Muscle of arm (tissue), 14 donors: ENCODE measurements around the gene TMEM147. TPM values are rescaled to one million over a fixed set of nuclear protein-coding genes. Genes with fewer than 3 reads are reported as not detected.
A peak's percentile ranks its signal among the peaks of the same experiment; 100 is the strongest.

Experiments
- DNase-seq: peaks from one replicate; pipeline ENCODE4 v3.0.0-alpha.2; 2013
- long read RNA-seq, 11 donors: transcript quantifications; one replicate each; lab custom pipeline, GENCODE V29; 2026
- polyA plus RNA-seq, 12 donors: library from polyadenylated mRNA; unstranded; fragments of 120-200 nt; gene quantifications; one replicate each; pipeline ENCODE4 v1.2.1, GENCODE V29; 2013; ENCODE audit not compliant: insufficient read length in 12 of 12

TMEM147 gene
- 10 to 100 TPM in 11 of 12 donors, not detected in 1; 32.3 to 49.5 (median 40.0) TPM for polyA plus RNA-seq
- long read RNA-seq, donor 1, transcript TMEM147-201 (7 exons, 899 nt): major isoform, 45 of 100 reads
- long read RNA-seq, donor 1, transcript TMEM147-207 (2 exons, 1,783 nt): minor isoform, 6 of 100 reads
- long read RNA-seq, donor 1, partial matches to known transcripts: 41 of 100 reads
- long read RNA-seq, donor 1, other reads (novel, unspliced or antisense): 0 of 100 reads
- long read RNA-seq, donor 2, transcript TMEM147-201 (7 exons, 899 nt): major isoform, 59 of 84 reads
- long read RNA-seq, donor 2, partial matches to known transcripts: 19 of 84 reads
- long read RNA-seq, donor 2, other reads (novel, unspliced or antisense): 0 of 84 reads
- long read RNA-seq, donor 3, transcript TMEM147-201 (7 exons, 899 nt): major isoform, 9 of 29 reads
- long read RNA-seq, donor 3, partial matches to known transcripts: 16 of 29 reads
- long read RNA-seq, donor 3, other reads (novel, unspliced or antisense): 0 of 29 reads
- long read RNA-seq, donor 4, transcript TMEM147-201 (7 exons, 899 nt): major isoform, 10 of 12 reads
- long read RNA-seq, donor 4, partial matches to known transcripts: 0 of 12 reads
- long read RNA-seq, donor 4, other reads (novel, unspliced or antisense): 0 of 12 reads
- long read RNA-seq, donor 5, transcript TMEM147-201 (7 exons, 899 nt): major isoform, 50 of 79 reads
- long read RNA-seq, donor 5, partial matches to known transcripts: 22 of 79 reads
- long read RNA-seq, donor 5, other reads (novel, unspliced or antisense): 0 of 79 reads
- long read RNA-seq, donor 6, transcript TMEM147-201 (7 exons, 899 nt): major isoform, 24 of 40 reads
- long read RNA-seq, donor 6, partial matches to known transcripts: 14 of 40 reads
- long read RNA-seq, donor 6, other reads (novel, unspliced or antisense): 0 of 40 reads
- long read RNA-seq, donor 7, transcript TMEM147-201 (7 exons, 899 nt): major isoform, 13 of 28 reads
- long read RNA-seq, donor 7, partial matches to known transcripts: 12 of 28 reads
- long read RNA-seq, donor 7, other reads (novel, unspliced or antisense): 0 of 28 reads
- long read RNA-seq, donor 8, transcript TMEM147-201 (7 exons, 899 nt): major isoform, 35 of 61 reads
- long read RNA-seq, donor 8, partial matches to known transcripts: 19 of 61 reads
- long read RNA-seq, donor 8, other reads (novel, unspliced or antisense): 0 of 61 reads
- long read RNA-seq, donor 9, transcript TMEM147-201 (7 exons, 899 nt): major isoform, 21 of 47 reads
- long read RNA-seq, donor 9, partial matches to known transcripts: 19 of 47 reads
- long read RNA-seq, donor 9, other reads (novel, unspliced or antisense): 0 of 47 reads
- long read RNA-seq, donor 10, transcript TMEM147-201 (7 exons, 899 nt): major isoform, 32 of 69 reads
- long read RNA-seq, donor 10, partial matches to known transcripts: 26 of 69 reads
- long read RNA-seq, donor 10, other reads (novel, unspliced or antisense): 0 of 69 reads
- long read RNA-seq, donor 11, transcript TMEM147-201 (7 exons, 899 nt): major isoform, 40 of 70 reads
- long read RNA-seq, donor 11, partial matches to known transcripts: 24 of 70 reads
- long read RNA-seq, donor 11, other reads (novel, unspliced or antisense): 0 of 70 reads

GRCh38 chr19:35545001-35545854 is at the start of gene TMEM147:
TMEM147 (plus strand) TSS chr19:35545626; CDS start chr19:35545740, 114 bp downstream.
- peak; percentile 90 for DNase-seq

GRCh38 chr19:35497406-35497805 is 48.0 kb upstream of the TMEM147 start:
- no peak for DNase-seq

- DNase-seq: no peak
Measured at GRCh38 chr19:35498220-35498619, 47.2 kb upstream of the TMEM147 start.

- DNase-seq: no peak
Measured at GRCh38 chr19:35498984-35499527, 46.4 kb upstream of the TMEM147 start.

DNA sequence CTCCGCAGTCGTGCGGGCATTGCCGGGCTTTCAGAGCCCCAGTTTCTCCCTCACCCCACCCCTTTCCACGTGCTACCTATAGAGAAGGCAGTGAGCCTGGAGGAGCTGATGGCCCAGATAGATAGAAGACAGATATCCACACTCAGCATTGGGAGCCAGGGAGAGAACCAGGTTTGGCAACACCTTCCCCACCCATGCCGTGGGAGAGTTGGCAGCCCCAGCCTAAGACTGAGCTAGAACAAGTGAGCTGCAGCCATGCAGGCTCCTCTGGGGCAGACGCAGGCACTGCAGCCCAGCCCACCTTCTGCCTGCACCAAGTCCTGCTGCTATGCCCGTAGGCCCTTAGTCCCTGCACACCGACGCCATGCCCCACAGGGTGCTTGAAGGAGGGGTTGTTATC is 44.8 kb upstream of the TMEM147 start:
- no peak for DNase-seq

- DNase-seq: no peak
Measured at GRCh38 chr19:35501684-35502083, 43.7 kb upstream of the TMEM147 start.

DNA sequence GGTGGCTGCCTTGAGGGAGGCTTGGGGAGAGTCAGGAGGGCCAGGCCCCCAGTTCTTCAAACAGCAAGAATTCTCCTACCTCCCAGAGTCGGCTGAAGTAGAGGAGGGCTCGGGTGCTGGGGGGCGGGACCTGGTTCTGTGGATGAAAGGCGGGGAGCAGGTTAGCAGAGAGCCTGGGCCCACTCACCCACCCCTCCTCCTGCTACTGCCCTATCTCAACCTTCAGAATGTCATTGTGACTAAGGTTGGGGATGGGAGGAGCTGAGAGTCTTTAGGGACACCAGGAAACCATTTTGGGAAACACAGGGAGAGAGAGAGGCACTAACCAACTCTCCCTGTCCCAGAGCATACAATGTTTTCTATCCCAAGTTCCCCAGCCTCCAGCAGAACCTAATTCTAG is 42.7 kb upstream of the TMEM147 start:
- no peak for DNase-seq

- no peak for DNase-seq
Measured at GRCh38 chr19:35506011-35506410, 39.4 kb upstream of the TMEM147 start.

- no peak for DNase-seq
Measured at GRCh38 chr19:35507561-35507960, 37.9 kb upstream of the TMEM147 start.

DNA sequence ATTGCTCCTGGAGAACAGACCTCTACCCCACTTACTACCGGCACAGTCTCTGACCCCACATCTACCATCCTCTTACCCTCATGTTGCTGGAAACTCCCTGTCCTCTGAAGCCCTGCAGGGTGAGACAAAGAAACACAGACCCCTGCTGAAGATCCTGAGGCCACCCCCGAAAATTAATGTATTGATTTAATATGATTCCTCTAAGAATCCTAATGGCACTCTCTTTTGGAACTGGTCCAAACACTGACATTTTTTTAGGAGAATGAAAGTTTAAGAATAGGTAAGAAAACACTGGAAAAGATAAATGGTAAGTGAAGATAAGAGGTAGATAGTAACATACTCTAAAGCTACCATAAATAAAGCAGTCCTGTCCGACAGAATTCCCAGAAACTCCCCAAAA is 37.3 kb upstream of the TMEM147 start:
- DNase-seq: no peak

GRCh38 chr19:35509018-35509652 is 36.3 kb upstream of the TMEM147 start:
- no peak for DNase-seq

DNA sequence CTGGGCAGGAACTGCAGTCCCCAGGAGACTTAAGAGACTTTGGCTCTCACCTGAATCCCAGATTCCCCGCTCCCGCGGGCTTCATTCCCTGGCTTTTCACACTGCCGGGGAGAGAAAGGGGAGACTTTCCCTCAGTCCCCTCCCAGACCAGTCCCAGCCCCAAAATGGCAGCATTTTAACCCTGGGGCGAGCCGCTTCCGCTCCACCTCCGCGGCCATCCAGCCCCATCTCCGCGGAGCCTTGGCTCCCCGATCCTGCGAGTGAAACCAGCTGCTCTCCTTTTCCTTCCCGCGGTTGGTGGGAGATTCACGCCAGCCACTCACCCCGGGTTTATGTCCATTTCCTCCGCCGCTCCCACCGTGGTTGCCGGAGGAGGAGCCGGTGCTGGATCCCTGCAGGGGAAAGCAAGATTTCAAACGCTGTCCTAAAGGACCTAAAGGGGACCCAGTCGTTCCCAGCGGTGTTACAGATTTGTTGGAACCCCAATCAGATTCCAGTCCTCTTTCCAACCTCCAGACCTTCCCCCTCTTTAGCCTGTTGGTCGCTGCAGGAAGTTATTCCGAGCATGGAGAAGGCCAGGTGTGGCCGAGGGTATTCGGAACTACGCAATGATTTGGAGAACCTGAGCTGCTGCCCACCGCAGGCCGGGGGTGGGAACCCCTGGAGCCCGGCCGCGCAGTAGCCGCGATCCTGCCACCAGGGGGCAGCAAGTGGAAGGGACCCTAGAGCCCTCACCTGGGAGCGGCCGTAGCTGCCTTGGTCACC is 35.4 kb upstream of the TMEM147 start:
- peak; percentile 62 for DNase-seq

DNA sequence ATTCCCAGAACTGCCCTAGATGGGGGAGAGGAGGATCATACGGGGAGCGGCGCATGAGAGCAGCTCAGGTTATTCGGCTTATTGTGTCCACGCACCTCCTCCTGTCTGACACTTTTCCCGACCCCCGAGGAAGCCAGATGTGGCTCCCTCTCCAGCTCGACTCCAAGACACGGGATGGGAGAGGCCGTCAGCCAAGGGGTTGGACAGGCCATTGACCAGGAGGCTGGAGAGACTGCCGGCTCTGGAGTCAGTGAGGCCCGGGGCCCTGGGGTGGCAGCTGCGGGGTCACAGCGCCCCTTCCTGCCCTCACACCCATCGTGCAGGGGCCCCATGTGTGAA is 34.8 kb upstream of the TMEM147 start:
- no peak for DNase-seq

- DNase-seq: no peak
Measured at GRCh38 chr19:35511337-35511736, 34.1 kb upstream of the TMEM147 start.

DNA sequence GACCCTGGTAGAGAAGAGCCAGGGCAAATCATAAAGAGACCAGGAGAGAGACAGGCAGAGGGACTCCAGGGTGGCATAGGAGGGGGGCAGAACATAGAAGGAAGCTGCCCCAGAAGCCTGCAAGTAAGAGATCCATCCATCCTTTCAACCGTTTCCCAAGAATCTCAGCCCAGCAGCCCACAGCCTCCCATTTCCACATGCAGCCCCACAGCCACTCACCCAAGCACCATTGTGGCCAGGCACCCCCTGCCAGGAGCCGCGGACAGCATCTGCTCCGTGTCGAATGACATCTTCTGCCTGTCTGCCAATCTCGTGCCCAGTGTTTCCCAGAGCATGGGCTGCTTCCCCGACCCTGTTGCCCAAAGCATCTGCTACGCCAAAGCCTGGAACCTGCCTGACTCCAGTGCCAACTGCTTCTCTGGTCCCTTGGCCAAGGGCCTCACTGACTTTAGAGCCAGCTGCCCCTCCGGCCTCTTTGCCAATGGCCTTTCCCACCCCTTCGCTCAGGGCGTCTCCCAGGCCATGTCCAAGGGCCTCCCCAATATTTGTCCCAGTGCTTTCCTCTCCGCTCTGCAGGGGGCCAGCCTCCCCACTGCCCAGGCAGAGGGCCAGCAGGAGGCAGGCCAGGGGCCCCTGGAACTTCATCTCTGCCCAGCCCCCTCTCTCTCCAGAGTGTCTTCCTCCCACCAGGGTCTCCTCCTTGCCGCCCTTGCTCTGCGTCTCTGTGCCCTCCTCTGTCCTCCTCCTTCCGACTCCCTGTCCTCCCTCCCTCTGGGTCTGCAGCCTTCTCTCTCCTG is 32.4 kb upstream of the TMEM147 start:
- DNase-seq: no peak

GRCh38 chr19:35513628-35514281 is 31.7 kb upstream of the TMEM147 start, which contains the start of gene DMKN:
DMKN (minus strand) TSS chr19:35513649; CDS start chr19:35513475, 174 bp downstream.
- DNase-seq: no peak

DNA sequence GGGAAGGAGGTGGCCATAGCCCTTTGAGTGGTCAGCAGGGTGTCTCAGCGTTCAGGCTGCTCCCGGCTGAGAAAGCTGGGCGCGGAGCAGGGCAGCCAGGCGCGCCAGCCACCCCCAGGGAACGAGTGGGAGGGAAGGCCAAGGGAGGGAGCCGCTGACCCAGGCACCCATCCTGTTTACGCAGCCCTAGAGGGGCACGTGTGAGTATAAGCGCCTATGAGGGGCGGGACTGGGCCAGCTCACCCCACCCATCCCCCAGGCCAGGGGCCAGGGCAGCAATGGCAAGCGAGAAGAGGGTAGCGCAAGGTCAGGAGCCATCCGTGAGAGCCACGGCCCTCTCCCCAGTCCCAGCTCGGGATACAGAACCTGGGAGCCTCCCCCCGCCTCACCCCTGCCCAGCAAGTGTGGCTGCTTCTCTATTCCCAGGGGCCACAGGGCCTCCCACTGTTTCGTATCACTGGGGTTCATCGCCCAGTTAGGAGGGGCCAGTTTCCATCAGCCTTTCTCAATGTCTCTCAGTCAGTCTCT is 31.1 kb upstream of the TMEM147 start:
- no peak for DNase-seq
